Mesenchymal stem cell (in vitro differentiated cells and primary cell): Measurements from ENCODE around the gene TANC1.

Experiments used
- DNase-seq: peaks from one replicate; pipeline ENCODE4 v3.0.0-alpha.2; 2013
- H2AFZ ChIP-seq: one replicate; pipeline ENCODE4 v1.6.1; 2013; ENCODE audit warnings: low read depth, mild to moderate bottlenecking, control low read depth, inconsistent platforms, low read length, moderate library complexity
- H2AK5ac ChIP-seq: 2 replicates; pipeline ENCODE4 v1.6.1; 2013; ENCODE audit warnings: low read length, moderate library complexity, mild to moderate bottlenecking, inconsistent platforms; ENCODE audit not compliant: severe bottlenecking
- H2BK120ac ChIP-seq: one replicate; pipeline ENCODE4 v1.6.1; 2013; ENCODE audit warnings: low read depth, mild to moderate bottlenecking, inconsistent platforms, low read length, moderate library complexity
- H2BK12ac ChIP-seq, 2 experiments: one replicate each; pipeline ENCODE4 v1.6.1; 2013; ENCODE audit warnings: inconsistent platforms in 2 of 2, low read length in 2 of 2, mild to moderate bottlenecking in 2 of 2, moderate library complexity in 2 of 2, control low read depth in 1 of 2
- H2BK15ac ChIP-seq: one replicate; pipeline ENCODE4 v1.6.1; 2013; ENCODE audit warnings: mild to moderate bottlenecking, low read depth, inconsistent platforms; ENCODE audit not compliant: poor library complexity, severe bottlenecking
- H2BK5ac ChIP-seq: 2 replicates; pipeline ENCODE4 v1.6.1; 2013; ENCODE audit warnings: low read depth, mild to moderate bottlenecking, low read length, control low read depth, inconsistent platforms; ENCODE audit not compliant: poor library complexity, severe bottlenecking
- H3K14ac ChIP-seq, 2 experiments: one replicate each; pipeline ENCODE4 v1.6.1; 2013; ENCODE audit warnings: inconsistent platforms in 2 of 2, low read length in 2 of 2, control low read depth in 1 of 2, mild to moderate bottlenecking in 1 of 2, moderate library complexity in 1 of 2
- H3K18ac ChIP-seq, 2 experiments: one replicate each; pipeline ENCODE4 v1.6.1; 2013; ENCODE audit warnings: inconsistent platforms in 2 of 2, low read length in 2 of 2, control low read depth in 1 of 2, low read depth in 1 of 2, mild to moderate bottlenecking in 1 of 2
- H3K23ac ChIP-seq, 2 experiments: one replicate each; pipeline ENCODE4 v1.6.1; 2013; ENCODE audit warnings: inconsistent platforms in 2 of 2, low read length in 2 of 2, mild to moderate bottlenecking in 2 of 2, moderate library complexity in 2 of 2, control low read depth in 1 of 2
- H3K27ac ChIP-seq: 2 replicates; pipeline ENCODE4 v1.5.1; 2013; ENCODE audit warnings: mild to moderate bottlenecking, moderate library complexity, low read length, control low read depth, inconsistent platforms; ENCODE audit not compliant: poor library complexity, severe bottlenecking
- H3K27me3 ChIP-seq, 2 experiments: 2 replicates each; pipeline versions ENCODE4 v1.6.1 to v1.7.0; 2013; ENCODE audit warnings: low read length in 2 of 2, mild to moderate bottlenecking in 2 of 2, moderate library complexity in 2 of 2, control low read depth in 1 of 2, inconsistent platforms in 1 of 2; ENCODE audit not compliant: control insufficient read depth in 1 of 2, insufficient read depth in 1 of 2
- H3K36me3 ChIP-seq, 2 experiments: 2 replicates each; pipeline versions ENCODE4 v1.6.1 to v1.7.0; 2013; ENCODE audit warnings: low read length in 2 of 2, control low read depth in 1 of 2, inconsistent platforms in 1 of 2, low read depth in 1 of 2, mild to moderate bottlenecking in 1 of 2; ENCODE audit not compliant: insufficient read depth in 2 of 2, control insufficient read depth in 1 of 2
- H3K4ac ChIP-seq, 2 experiments: one replicate each; pipeline ENCODE4 v1.6.1; 2013; ENCODE audit warnings: inconsistent platforms in 2 of 2, low read length in 2 of 2, mild to moderate bottlenecking in 2 of 2, moderate library complexity in 2 of 2, control low read depth in 1 of 2, low read depth in 1 of 2
- H3K4me1 ChIP-seq: 2 replicates; pipeline ENCODE4 v1.6.1; 2013; ENCODE audit warnings: low read depth, low read length, control low read depth; ENCODE audit not compliant: control insufficient read depth, insufficient read depth
- H3K4me2 ChIP-seq: 2 replicates; pipeline ENCODE4 v1.6.1; 2013; ENCODE audit warnings: low read length, mild to moderate bottlenecking, inconsistent platforms; ENCODE audit not compliant: poor library complexity, severe bottlenecking
- H3K4me3 ChIP-seq, 2 experiments: 2 replicates each; pipeline versions ENCODE4 v1.5.1 to v1.7.0; 2013; ENCODE audit warnings: low read length in 2 of 2, mild to moderate bottlenecking in 2 of 2, control low read depth in 1 of 2, low read depth in 1 of 2; ENCODE audit not compliant: insufficient read depth in 1 of 2
- H3K79me1 ChIP-seq: replicated peaks from 2 replicates; pipeline ENCODE4 v1.6.1; 2013; ENCODE audit warnings: mild to moderate bottlenecking, control low read depth, low read length, inconsistent platforms; ENCODE audit not compliant: poor library complexity, severe bottlenecking
- H3K9ac ChIP-seq: 2 replicates; pipeline ENCODE4 v1.7.0; 2013; ENCODE audit warnings: mild to moderate bottlenecking, low read length, moderate library complexity
- H3K9me3 ChIP-seq: 2 replicates; pipeline ENCODE4 v1.7.0; 2013; ENCODE audit warnings: mild to moderate bottlenecking, low read length; ENCODE audit not compliant: control insufficient read depth
- H4K8ac ChIP-seq: one replicate; pipeline ENCODE4 v1.6.1; 2013; ENCODE audit warnings: inconsistent platforms, mild to moderate bottlenecking, low read length, moderate library complexity
- H4K91ac ChIP-seq: one replicate; pipeline ENCODE4 v1.6.1; 2013; ENCODE audit warnings: mild to moderate bottlenecking, low read length, inconsistent platforms
- WGBS: methylation state at CpG from one replicate; pipeline ENCODE4 v1.1.7; 2013; ENCODE audit warnings: mixed read lengths; 5-methylcytosine and 5-hydroxymethylcytosine counted together

TANC1 gene

DNA sequence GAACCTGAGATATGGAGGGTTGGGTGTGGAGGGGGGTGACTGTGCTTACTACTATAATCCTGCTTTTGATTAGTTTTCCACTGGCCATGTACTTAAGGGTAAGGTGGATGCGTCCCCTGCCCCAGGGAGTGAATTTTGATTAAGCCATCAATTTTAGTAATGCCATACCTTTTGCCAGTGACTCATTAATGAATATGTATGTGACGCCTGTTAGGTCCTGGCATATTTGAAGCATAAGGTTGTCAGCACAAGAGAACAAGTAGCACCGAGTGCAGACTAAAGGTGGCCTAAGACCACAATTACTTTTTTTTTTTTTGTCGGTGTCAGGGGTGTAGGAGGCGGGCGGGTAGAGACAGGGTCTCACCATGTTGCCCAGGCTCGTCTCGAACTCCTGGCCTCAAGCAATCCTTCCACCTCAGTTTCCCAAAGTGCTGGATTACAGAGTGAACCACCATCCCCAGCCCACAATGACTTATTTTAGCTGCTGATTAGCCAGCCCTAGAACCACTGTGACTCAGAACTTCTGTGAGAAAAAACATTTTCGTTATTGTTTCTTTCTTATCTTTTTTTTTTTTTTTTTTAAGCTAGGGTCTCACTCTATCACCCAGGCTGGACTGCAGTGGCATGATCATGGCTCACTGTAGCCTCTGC, 7.0 kb downstream of the TANC1 start:
- no peak overlapping the region for H2AK5ac ChIP-seq
- no peak overlapping the region for H2BK12ac ChIP-seq
- H3K4me2 ChIP-seq = no peak overlapping the region
- H3K9me3 ChIP-seq = no peaks in the 10 kb centered on the region
- no peaks in the 10 kb centered on the region for H3K36me3 ChIP-seq
- 97% methylated on average over 9 of the region's 9 CpGs for WGBS
- H3K23ac ChIP-seq = no peak overlapping the region
- no peaks in the 10 kb centered on the region for H3K27me3 ChIP-seq
- H3K9ac ChIP-seq = no peak overlapping the region
- peaks cover 8% of the 10 kb centered on the region for H3K4me1 ChIP-seq
- H3K79me1 ChIP-seq = peaks cover 12% of the 10 kb centered on the region
- H4K91ac ChIP-seq = no peak overlapping the region
- peak overlapping the region in 1 of 2 experiments; percentile 21 for H3K18ac ChIP-seq
- no peak for DNase-seq
- H2BK120ac ChIP-seq = no peak overlapping the region
- no peak overlapping the region for H3K4me3 ChIP-seq
- no peak overlapping the region for H3K27ac ChIP-seq
- H2BK5ac ChIP-seq = no peak overlapping the region
- H2AFZ ChIP-seq = no peak overlapping the region
- H2BK15ac ChIP-seq = no peak overlapping the region
- H3K14ac ChIP-seq = no peak overlapping the region
- H3K4ac ChIP-seq = no peak overlapping the region
- no peak overlapping the region for H4K8ac ChIP-seq

DNA sequence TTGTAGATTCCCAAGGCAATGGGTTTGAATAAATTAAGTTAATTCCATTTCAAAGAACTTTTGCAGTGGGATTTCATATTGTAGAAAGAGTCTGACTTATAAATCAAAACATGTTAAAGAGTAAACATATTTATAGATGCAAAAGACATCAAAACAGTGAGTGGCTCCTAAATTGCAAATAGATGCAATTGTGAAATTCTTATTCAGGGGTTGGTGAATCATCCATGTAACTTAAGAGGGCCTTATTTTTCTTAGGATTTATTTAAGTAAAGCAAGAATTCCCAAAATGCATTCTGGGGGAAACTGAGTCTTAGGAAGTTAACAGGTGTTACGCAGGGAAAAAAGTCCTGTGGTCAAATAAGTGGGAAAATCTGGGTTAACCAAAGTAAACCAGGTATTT, 11.3 kb downstream of the TANC1 start:
- no peak for DNase-seq
- 86% methylated on average over 1 of the region's 1 CpG for WGBS
- Histone ChIP-seq H3K4me1 (peaks cover 8% of the 10 kb centered on the region), H3K4me2 (no peak overlapping the region), H2AFZ (no peak overlapping the region), H2AK5ac (no peak overlapping the region), H3K9ac (no peak overlapping the region), H2BK12ac (no peak overlapping the region), H2BK15ac (no peak overlapping the region), H2BK5ac (no peak overlapping the region), H4K8ac (no peak overlapping the region), H3K4ac (no peak overlapping the region), H3K36me3 (no peaks in the 10 kb centered on the region), H3K27me3 (no peaks in the 10 kb centered on the region), H3K18ac (no peak overlapping the region), H3K9me3 (no peaks in the 10 kb centered on the region), H3K27ac (no peak overlapping the region), H2BK120ac (no peak overlapping the region), H3K79me1 (peaks cover 16% of the 10 kb centered on the region), H3K23ac (no peak overlapping the region), H4K91ac (no peak overlapping the region), H3K14ac (no peak overlapping the region), H3K4me3 (no peak overlapping the region)

DNA sequence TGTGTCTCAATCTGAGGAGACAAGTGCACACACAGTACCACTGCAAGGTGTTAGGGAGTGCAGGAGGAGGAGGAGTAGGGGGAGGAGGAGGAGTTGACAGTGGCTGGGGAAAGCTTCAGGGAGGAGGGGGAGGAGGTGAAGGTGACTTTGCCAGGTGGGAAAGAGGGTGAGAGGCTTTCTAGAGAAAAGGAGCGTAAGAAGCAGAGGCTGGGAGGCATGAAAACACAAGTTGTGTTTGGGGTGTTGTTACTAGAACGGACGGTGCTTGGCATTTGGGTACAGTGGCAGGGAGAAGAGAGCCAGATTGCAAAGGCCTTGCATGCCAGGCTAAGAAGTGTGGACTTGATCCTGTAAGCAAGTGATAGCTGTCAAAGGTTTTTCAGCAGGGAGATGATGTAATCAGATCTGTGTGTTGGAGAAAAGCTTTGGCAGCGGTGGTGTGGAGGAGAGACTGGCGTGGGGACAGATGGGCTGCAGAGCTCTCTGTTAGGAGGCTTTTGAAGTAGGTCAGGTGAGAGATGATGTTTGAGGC, 16.2 kb downstream of the TANC1 start:
- Histone ChIP-seq H3K4me1 (peaks cover 10% of the 10 kb centered on the region), H2BK15ac (no peak overlapping the region), H2BK5ac (no peak overlapping the region), H4K91ac (no peak overlapping the region), H3K4me3 (no peak overlapping the region), H3K79me1 (peaks cover 26% of the 10 kb centered on the region), H2BK12ac (no peak overlapping the region), H3K18ac (peak overlapping the region in 1 of 2 experiments; percentile 2), H4K8ac (no peak overlapping the region), H3K14ac (peak overlapping the region in 1 of 2 experiments; percentile 55), H3K9ac (no peak overlapping the region), H3K4me2 (no peak overlapping the region), H3K27me3 (no peaks in the 10 kb centered on the region), H3K9me3 (no peaks in the 10 kb centered on the region), H3K27ac (no peak overlapping the region), H3K23ac (peak overlapping the region in 1 of 2 experiments; percentile 10), H2AFZ (no peak overlapping the region), H3K36me3 (no peaks in the 10 kb centered on the region), H2BK120ac (no peak overlapping the region), H3K4ac (no peak overlapping the region), H2AK5ac (no peak overlapping the region)
- WGBS = 70% methylated on average over 5 of the region's 5 CpGs
- DNase-seq = no peak

DNA sequence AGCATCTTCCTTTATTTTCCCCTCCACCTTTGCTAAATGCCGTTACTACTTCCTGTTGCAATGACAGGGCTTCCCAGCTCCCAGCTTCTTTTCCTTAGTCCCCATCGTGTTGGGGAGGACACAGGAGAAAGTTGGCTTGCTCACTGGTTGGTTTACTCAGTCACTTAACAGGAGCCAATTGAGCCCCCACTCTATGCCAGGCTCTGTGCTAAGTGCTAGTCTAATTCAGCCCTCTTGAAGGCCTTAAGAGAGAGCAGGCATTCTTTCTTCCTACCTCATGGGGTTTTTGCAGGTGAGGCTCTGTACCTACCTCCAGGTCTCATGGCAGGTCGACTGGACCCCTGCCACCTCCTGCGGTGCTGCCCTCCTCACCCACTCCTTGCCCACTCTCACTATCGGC, 20.1 kb downstream of the TANC1 start:
- Histone ChIP-seq H3K18ac (no peak overlapping the region), H3K79me1 (peaks cover 29% of the 10 kb centered on the region), H3K9ac (no peak overlapping the region), H3K4me1 (peaks cover 16% of the 10 kb centered on the region), H3K27me3 (no peaks in the 10 kb centered on the region), H2BK15ac (no peak overlapping the region), H2AFZ (no peak overlapping the region), H3K4me3 (no peak overlapping the region), H3K36me3 (no peaks in the 10 kb centered on the region), H2BK120ac (no peak overlapping the region), H3K4ac (no peak overlapping the region), H4K8ac (no peak overlapping the region), H3K27ac (no peak overlapping the region), H3K9me3 (no peaks in the 10 kb centered on the region), H2BK12ac (no peak overlapping the region), H3K23ac (no peak overlapping the region), H2AK5ac (no peak overlapping the region), H2BK5ac (no peak overlapping the region), H3K4me2 (no peak overlapping the region), H4K91ac (no peak overlapping the region), H3K14ac (no peak overlapping the region)
- 78% methylated on average over 4 of the region's 5 CpGs for WGBS
- DNase-seq = no peak
